DMS79 treated with DMSO at 0.1 percent for 48 hours (cell line): ENCODE data around the gene C3orf33.
A peak's percentile ranks its signal among the peaks of the same experiment; 100 is the strongest.
"Not testable (repeated sequence)": the region's sequence is repeated elsewhere in the genome, so short reads cannot be mapped to it uniquely, and the experiment has no call there.

Source experiments
- DNase-seq: peaks from one replicate; lab custom pipeline; 2025; lab: John Stamatoyannopoulos, UW

Gene C3orf33, protein sequence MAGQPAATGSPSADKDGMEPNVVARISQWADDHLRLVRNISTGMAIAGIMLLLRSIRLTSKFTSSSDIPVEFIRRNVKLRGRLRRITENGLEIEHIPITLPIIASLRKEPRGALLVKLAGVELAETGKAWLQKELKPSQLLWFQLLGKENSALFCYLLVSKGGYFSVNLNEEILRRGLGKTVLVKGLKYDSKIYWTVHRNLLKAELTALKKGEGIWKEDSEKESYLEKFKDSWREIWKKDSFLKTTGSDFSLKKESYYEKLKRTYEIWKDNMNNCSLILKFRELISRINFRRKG

DNA sequence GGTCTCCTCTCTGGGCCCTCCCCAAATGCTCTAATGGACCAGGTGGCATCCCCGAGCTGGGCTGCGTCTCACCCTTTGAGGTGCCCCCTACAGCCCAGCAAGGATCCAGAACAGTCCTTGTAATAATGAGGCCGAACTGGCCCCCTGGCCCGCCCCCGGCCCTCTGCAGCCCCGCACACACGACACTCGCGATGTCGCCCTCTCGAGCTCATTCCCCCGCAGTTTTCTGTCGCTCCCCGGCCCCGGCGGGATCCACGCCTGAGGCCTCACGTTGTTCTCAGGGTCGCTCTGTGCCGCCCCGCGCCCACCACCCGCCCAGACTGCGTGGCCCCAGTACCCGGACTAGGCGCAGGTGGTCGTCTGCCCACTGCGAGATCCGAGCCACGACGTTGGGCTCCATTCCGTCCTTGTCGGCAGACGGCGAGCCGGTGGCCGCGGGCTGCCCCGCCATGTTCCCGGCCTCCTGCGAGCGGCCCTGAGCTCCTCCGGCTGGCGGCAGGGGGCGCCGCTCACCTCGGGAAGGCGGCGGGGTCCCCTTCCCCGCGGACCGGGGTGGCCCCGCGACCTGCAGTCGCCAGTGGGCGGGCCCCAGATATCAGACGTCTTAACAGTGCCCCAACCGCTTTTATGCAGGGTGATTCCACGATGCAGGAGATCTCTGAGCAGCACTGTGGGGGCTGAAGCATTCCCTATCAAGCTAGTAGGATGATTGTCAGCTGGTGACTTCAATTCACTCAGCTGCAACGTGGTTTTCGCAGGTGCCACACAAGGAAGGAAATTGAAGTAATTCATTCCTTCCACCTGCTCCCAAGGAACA, at the start of gene C3orf33:
Gene C3orf33, minus strand, starts transcription at position 477 of the 817 bp plus-strand sequence. Its CDS starts 26 bp downstream, at position 451.
- DNase-seq, result peak; percentile 64

DNA sequence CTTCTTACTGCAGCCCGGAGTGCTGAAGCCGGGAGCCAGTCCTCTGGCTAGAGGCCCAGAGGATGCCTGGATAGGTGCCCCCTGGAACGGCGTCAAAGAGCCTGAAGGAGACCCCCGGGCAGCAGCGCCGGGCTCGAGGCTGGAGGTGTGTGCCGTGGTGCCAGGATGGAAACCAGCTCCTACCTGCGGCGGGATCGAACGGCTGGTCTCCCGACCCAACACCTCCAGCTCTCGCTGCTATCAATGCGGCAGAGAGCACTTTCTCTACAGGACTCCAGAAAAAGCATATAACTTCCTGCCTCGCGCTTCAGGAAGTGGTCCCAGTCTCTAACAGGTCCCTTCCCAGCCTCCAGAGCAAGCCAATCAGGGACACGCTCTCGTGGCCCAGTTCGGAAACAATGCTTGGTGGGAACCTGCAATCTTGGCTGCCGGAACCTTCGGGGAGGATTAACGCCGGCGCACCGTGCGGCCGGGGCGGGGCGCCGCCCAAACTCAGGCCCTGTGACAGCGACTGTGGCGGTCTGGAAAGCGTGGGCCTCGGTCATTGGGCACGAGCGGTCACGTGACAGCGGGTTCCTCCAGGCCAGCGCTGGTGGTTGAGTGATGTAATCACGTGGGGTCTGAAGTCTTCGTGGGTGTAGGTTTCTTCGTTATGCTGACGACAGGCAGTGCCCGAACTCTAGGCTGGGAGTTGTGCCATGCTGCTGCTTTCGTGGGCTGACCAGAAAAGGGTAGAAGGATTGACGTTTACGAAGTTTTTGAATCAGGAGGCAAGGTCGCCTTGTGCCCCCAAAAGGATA, 48.3 kb upstream of the C3orf33 start, which contains the start of gene SLC33A1:
Gene SLC33A1, minus strand, starts transcription at position 287 of the 800 bp plus-strand sequence. CDS start 430 bp downstream, outside the sequence.
- peak; percentile 98 for DNase-seq

DNA sequence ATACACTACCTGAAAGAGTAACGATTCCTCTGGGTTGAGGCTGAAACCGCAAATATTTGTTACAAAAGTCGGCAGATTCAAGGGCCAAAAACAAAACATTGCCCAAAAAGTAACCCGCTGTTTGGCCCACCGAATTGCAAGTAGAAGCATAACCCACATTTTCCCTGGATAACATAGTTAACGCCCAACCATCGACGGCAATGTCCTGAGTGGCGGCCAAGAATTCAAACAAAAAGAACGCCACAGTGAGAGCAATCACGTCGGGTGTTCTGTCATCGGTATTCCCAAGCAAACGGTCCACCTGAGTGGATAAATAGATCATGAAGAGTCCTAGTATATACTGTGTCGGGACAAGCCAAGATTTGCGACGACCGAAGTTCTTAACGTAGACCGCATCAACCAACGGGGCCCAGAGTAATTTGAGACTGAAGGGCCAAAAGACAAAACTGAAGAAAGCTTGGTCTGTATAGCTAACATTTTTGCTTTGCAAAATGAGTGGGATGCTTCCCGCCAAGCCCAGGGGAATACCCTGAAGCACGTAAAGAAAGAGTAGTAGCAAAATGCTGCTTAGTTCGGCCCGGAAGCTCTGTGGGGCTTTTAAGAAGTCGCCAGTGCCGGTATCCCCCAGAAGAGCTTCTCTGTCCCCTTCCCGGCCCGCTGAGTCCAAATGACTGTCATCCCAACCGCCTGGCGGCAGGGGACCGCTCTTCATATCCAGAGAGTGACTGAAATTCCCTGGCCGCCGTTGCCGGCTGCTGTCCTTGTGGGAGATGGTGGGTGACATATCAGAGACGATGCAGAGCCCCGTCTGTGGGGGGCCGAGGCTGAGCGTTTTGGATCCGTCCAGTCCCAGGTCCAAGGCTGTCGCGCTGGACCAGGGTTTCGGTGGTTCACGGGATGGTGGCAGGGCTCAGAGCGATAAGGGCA, 47.4 kb upstream of the C3orf33 start:
- DNase-seq, result no peak

DNA sequence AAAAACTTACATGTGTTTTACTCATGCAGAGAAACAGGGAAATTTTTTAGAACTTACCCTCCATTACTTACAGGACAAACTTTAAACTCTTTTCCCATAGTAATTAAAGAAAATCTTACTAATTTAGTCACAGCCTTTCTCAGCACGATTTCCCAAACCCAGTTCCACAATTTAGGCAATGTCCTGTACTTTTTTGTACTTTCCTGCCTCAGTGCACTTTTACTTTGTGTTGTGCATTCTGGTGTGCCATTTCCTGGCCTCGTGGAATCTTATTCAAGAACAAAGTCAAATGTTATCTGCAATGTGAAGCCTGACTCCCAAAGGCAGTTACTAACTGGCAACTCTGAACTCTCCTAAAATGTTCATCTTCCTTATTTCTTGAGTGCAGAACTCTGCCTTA, 46.3 kb upstream of the C3orf33 start:
- no peak for DNase-seq

DNA sequence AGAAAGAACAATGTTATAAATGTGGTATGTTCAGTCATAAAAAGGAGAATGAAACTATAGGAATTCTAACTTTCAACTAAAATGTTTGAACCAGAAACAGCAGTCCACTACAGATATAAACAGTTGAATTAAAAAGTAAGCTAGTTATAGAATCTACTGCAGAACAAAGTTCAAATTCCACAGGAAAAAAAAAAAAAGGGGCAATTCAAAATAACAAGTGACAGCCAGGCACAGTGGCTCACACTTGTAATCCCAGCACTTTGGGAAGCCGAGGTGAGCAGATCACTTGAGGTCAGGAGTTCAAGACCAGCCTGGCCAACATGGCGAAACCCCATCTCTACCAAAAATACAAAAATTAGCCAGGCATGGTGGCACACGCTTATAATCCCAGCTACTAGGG, 43.3 kb upstream of the C3orf33 start:
- not testable (repeated sequence) for DNase-seq

DNA sequence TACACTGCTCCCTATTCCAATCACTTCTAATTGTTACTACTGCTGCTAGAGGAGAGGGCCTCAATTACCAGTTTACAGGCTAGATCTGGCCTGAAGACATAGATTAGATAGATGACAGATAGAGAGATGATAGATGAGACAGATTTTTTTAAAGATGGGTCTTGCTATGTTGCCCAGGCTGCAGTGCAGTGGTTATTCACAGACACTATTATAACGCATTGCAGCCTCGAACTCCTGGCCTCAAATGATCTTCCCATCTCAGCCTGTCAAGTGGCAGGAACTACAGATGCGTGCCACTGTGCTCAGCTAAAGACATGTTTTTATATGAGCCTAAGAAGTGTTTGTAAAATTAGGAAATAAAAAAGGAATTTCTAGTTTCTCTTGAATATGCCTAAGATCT, 41.9 kb upstream of the C3orf33 start:
- no peak for DNase-seq

DNA sequence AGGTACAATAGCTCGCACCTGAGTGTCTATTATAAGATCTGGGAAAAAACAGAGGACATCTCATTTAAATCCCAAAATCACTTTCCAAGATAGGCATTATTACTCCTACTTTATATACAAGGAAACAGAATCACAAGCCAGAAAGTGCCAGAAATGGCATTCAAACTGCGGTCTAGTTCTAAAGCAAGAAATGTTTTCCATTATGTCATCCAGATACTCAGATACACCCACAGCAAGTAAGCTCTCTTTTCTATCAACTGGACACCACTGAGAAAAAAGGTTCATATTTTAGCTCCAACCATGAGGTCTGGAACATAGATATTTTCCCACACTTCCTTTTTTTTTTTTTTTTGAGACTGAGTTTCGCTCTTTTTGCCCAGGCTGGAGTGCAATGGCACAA, 40.0 kb upstream of the C3orf33 start:
- no peak for DNase-seq

DNA sequence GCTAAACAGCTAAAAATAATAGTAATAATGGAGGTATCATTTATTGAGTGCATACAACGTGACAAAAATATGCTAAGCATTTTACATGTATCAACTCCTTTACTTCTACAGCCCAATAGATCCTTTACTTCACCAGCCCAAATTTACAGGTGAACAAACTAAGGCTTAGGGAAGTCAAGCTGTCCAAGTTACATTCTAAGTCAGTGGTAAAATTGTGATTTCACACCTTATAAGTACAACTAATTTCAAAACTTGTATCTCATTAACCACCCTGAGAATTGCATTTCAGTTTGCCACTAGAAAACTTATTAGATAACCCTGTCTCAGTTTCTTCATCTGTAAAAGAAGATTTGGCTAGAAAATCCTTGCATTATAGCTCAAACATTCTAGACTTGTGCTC, 37.5 kb upstream of the C3orf33 start:
- DNase-seq, result no peak

DNA sequence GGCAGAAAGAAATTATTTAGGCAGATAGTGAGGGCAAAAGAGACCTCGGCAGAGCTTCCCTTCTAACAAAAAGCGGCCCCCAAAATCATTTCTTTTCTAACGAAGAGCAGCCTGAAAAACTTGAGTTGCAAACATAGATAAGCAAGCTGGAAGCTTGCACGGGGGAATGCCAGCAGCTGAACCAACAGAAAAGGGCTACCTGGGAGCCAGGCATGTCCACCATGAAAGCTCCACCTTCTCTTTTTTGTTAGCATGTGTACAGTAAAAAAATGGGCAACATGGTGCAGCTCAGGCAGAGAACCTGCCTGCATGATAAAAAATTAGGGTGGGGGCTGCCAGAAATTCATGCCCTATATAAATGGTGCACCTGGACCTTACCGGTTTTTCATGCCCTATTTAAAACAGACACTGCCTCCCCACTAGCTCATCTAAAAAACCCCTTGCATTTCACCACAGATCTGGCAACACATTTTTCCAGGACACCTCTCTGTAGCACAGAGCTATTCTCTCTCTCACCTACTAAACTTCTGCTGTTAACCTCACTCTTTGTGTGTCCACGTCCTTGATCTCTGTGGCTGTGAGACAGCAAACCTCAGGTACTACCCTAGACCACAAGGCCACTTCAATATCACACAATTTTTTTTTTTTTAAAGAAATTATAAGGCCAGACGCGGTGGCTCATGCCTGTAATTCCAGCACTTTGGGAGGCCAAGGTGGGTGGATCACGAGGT, 29.4 kb upstream of the C3orf33 start:
- no peak for DNase-seq

DNA sequence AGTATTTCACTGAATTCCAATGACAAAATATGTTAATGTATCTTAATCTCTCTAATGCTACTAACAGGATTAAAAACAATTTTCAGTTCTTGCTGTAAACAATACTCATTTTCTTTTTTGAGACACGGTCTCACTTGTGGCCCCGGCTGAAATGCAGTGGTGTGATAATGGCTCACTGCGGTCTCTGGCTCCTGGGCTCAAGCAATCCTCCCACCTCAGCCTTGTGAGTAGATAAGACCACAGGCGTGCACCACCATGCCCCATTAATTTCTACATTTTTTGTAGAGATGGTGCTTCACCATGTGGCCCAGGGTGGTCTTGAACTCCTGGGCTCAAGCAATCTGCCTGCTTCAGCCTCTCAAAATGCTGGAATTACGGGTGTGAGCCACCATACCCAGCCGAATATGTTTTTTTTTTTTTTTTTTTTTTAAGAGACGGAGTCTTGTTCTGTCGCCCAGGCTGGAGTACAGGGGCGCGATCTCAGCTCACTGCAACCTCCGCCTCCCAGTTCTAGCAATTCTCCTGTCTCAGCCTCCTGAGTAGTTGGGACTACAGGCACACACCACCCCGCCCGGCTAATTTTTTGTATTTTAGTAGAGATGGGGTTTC, 22.5 kb upstream of the C3orf33 start:
- DNase-seq, result not testable (repeated sequence)

DNA sequence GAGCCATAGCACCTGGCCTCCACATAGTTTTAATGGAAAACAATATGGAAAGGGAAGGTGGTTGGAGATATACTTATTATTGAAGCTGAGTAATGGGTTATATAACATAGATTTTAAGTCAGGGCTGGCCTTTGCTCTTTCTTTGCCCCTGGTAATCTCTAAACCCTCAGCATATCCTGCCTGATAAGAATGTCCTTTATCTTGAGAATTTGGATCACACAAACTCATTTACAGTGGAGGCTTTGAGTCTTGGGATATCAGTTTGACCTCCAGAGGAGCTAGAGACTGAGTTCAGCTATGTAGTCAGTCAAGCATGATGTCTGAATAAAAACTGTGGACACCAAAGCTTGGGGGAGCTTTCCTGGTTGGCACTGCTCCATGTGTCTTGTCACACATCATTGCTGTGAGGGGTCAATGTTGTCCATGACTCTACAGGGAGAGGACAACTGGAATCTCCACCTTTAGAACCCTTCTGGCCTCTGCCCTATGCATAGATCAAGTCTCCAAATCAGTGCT, 9.0 kb upstream of the C3orf33 start:
- DNase-seq, result no peak

DNA sequence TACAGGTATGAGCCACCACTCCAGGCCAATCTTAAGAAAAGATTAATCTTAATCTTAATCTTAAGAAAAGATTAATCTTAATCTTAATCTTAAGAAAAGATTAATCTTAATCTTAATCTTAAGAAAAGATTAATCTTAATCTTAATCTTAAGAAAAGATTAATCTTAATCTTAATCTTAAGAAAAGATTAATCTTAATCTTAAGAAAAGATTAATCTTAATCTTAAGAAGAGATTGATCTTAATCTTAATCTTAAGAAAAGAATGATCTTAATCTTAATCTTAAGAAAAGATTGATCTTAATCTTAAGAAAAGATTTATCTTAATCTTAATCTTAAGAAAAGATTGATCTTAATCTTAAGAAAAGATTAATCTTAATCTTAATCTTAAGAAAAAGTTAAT, 7.1 kb upstream of the C3orf33 start:
- DNase-seq, result not testable (repeated sequence)

DNA sequence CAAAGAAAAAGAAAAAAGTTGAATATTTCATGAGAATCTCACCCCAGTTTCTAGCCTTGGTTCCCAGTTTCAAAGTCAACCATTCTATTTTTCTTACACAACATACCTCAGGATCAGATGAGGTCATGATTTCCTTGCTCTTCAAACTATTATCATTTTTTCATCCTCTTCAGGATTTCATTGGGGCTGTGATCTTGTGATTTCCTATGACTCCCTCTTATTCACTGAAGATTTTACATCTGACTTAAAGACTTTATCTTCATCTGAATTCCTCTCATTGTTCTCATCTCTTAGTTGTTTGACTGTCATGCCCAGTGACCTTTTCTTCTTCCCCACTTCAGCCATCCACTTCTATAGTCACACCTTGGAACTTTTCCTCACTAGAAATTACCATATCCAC, 3.1 kb upstream of the C3orf33 start:
- no peak for DNase-seq

DNA sequence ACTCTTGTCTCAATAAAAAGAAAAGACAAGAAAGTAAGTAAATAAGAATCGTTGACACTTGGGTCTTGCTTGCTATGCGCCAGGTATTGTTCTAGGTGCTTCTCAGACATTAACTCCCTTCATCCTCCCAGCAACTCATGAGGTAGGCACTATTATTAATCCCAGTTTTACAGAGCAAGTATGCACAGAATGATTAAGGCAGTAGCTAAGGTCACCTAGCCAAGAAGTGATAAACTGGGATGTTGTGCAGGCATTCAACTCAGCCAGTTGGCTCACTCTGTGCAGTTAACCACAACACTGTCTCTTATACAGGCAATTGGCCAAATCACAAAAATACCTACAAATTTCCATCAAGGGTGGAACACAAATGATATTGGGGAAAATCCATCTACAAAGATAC, 1.7 kb upstream of the C3orf33 start:
- no peak for DNase-seq

DNA sequence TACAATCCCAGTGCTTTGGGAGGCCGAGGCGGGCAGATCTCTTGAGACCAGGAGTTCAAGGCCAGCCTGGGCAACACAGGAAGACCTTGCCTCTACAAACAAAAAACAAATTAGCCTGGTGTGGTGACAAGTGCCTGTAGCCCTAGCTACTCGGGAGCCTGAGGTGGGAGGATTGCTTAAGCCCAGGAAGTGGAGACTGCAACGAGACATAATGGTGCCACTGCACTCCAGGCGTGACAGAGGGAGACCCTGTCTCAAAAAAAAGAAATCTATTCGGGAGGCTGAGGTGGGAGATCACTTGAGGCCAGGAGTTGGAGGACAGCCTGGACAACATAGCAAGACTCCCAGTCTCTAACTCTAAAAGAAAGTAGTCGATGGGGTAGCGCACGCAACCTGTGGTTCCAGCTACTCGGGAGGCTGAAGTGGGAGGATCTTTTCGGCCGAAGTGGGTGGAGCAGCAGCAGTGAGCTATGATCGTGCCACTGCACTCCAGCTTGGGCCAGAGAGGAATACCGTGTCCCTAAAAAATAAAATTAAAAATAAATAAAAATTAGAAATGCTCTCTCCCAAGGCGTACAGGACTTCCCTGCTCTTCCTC, 775 bp downstream of the C3orf33 start:
- DNase-seq, result no peak

DNA sequence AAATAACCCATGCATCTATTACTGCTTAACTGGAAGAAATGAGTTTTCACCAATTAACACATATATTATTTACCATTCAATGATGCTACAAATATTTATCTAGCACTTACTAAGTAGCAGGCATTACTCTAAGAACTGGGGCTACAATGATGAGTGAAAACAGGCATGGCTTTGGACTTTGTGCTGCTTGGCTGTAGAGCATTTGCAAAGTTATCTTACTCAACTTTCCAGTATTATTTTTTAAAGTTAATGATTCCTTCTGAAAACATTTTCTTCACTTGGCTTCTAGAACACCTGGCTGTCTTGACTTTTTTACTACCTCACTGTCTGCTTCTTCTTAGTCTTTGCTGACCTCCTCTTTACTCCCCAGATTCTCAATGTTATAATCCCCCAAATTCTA, 1.8 kb downstream of the C3orf33 start:
- DNase-seq, result no peak

DNA sequence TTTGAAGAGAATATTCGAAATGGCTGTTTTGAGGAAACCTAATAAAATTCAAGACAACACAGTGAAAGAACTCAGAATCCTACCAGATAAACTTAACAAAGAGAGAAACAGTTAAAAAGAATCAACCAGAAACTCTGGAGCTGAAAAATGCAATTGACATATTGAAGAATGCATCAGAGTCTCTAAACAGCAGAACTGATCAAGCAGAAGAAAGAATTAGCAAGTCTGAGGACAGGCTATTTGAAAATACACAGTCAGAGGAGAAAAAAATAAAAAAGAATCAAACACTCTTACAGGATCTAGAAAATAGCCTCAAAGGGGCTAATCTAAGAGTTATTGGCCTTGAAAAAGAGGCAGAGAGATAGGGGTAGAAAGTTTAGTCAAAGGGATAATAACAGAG, 13.5 kb downstream of the C3orf33 start:
- DNase-seq, result no peak

DNA sequence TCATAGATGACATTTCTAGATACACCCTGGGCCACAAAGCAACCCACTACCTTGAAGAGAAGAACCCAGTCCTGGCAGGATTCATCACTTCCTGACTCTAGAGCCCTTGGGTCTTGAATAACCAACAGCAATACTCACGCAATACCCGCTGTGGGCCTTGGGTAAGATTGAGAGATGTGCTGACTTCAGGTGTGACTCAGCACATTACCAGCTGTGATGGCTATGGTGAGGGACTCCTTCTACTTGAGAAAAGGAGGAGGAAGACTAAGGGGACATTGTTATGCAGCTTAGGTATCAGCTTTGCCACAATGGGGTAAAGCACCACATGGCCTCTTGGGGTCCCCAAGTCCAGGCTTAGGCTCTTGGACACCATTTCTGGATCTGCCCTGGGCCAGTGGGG, 14.9 kb downstream of the C3orf33 start:
- no peak for DNase-seq

DNA sequence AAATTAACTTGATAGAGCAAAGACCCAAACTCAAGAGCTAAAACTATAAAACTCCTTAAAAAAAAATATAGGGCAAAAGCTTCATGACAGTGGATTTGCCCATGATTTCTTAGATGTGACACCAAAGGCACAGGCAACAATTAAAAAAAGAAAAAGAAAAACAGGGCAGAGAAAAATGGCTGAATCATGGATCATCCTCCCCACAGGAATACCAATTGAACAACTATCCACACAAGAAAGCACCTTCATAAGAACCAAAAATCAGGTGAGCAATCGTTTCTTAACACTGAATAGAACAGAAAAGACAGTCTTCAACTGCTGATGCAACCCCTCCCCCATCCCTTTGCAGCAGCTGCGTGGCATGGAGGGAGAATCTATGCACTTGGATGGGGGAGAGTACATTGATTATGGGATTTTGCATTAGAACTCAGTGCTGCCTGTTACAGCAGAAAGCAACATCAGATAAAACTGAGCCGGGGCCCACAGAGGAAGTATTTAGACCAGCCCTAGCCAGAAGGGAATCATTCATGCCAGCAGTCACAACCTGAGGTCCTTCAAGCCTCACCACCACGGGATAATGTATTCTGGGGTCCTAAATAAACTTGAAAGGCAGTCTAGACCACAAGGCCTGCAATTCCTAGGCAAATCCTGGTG, 15.7 kb downstream of the C3orf33 start:
- no peak for DNase-seq
